HG02884 (cell line): Measurements from ENCODE around the gene MED27.
"Not testable (repeated sequence)": the region's sequence is repeated elsewhere in the genome, so short reads cannot be mapped to it uniquely, and the experiment has no call there.

Source experiments
- ATAC-seq: cut with Tn5 transposase; IDR thresholded peaks from one replicate; pipeline ENCODE4 v1.9.1; 2021; ENCODE audit warnings: mild to moderate bottlenecking, moderate library complexity; ENCODE audit not compliant: unreplicated experiment

The MED27 gene

DNA sequence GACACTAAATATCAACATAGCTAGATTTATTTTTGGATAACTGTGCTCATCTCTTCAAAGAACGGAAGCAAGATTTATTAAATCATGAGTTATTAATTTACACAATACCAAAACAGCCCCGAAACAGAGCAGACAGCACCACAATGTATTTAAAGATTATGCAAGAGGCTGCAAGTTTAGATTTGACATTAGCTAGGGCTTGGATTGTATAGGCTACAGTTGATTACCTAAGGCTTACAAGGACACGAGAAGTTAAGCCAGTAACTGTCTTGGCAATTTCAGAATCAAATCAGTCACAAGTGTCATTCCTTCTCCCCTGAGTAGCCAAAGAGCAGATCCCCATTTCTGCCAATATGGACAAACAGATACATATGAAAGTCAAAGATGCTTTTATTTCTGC is 152.6 kb downstream of the MED27 start:
- ATAC-seq, result no peak

DNA sequence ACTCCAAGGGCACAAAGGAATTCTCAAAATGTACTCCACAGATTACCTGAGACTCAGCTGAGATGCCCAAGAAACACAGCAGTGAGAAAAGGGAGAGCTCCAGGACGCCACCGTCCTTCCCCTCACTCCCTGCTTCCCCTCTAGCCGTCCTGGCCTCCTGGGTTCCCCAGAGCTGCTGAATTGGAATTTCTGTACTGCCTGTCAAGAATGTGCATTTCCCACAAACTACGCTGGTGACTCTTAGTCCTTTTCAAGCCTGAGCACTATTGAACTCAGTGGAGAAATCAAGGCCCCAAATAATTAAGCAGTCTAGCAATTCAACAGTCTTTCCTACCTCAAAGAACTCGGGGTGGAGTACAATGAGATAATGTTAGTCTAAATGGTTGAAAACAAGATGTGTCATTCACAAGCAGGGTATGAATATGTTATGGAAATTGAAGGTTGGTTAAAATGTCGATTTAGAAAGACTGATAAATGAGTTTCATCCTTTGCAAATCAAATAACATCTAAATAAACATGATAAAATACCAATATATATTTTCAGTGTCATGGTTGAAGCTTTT is 153.2 kb downstream of the MED27 start:
- no peak for ATAC-seq

DNA sequence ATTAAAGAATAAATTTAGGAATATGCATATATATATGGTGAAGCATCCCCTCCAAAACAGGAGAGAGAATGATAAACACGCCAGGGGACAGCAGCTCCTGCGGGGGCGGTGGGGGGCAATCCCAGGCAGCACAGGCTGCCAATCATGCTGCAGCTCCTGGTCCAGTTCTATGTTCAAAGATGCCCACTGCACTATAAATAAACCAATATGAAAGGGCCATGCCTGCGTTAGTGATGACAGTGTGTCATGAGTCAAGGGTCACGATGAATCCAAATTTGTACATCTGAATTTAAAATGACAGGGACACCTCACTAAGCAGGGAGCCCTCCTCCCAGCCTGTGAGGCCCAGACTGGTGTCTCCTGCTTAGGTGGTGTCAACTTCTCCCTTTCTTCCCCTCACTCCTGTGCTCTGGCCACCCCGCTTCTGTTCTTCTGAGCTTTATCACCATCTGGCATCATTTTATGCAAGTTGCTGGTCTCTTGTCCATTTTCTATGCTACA is 153.9 kb downstream of the MED27 start:
- no peak for ATAC-seq

DNA sequence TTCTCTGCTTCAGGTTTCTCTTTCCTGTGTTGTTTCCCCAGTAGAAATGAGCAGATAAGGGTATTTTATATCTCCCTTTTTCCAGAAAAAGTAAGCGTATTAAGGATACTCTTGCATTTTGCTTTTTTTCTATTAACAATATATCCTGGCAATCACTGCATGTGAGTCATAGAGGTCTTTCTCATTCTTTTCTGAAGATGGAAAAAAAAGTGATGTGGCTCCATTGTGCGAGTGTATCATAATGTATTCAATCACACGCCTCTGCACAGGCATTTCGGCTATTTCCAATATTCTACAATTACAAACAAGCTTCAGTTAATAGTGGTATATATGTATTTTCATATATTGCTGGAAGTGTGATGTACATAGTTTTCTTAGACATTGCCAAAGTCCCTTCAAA is 155.9 kb downstream of the MED27 start:
- no peak for ATAC-seq

DNA sequence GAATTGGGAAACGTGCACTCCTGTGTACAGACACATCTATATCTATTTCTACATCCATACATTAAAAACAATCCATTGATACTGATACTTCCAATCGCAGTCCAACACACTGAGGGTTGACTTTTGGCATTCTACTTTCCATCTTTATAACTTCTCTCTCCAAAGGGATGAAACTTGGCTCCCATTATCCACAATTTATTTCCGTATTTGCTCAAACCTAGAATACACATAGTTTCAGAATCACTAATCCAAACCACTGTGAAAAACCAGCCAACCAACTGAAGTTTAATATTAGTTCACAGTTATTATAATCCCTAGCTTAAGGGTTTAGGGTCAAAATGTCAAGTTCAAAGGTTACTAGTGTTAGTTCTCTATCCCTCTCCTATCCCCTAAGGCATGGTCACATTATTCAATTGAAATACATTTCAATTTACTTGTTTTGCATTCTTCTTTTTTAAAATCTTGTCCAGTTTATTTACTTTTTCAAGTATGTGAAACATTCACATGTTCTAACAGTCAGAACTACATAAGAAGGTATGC is 156.5 kb downstream of the MED27 start:
- ATAC-seq, result no peak

DNA sequence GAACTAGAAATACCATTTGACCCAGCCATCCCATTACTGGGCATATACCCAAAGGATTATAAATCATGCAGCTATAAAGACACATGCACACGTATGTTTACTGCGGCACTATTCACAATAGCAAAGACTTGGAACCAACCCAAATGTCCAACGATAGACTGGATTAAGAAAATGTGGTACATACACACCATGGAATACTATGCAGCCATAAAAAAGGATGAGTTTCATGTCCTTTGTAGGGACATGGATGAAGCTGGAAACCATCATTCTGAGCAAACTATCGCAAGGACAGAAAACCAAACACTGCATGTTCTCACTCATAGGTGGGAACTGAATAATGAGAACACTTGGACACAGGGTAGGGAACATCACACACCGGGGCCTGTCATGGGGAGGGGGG is 158.0 kb downstream of the MED27 start:
- ATAC-seq, result not testable (repeated sequence)

DNA sequence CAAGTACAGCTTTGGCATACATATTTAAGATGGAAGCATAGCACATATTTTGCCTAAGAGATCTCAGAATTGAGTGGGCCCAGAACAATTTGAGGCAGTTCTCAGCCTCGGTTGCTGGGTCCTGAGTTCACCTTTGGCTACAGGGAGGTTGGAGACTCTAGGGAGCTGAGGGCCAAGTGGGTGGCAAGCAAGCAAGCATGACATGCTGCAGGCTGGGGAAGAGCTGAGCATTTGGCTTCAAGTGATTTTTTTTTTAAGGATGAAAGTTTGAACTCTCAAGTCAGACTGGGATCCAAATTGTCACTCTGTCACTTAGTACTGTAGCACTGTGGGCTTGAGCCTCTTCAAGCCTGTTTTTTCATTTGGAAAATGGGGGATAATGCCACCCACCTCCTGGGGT is 160.5 kb downstream of the MED27 start:
- no peak for ATAC-seq

DNA sequence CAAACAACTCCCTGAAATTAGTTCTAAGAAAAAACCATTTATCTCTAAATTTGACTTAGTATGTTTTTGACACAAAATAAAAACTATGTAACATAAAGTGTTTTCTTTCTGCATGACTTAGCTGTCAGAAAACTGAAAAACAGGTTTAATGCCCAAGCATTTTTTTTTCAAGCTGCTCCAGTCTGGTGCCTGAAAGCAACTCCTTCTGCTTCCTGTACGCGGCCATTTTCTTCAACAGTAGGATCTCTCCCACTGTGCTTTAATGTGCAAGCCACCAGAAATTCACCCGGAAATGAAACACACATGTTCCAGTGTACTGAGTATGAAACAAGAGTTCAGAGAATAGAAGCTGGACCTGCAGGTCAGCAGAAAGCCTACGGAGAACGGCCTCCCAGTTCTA is 161.2 kb downstream of the MED27 start:
- ATAC-seq, result no peak

DNA sequence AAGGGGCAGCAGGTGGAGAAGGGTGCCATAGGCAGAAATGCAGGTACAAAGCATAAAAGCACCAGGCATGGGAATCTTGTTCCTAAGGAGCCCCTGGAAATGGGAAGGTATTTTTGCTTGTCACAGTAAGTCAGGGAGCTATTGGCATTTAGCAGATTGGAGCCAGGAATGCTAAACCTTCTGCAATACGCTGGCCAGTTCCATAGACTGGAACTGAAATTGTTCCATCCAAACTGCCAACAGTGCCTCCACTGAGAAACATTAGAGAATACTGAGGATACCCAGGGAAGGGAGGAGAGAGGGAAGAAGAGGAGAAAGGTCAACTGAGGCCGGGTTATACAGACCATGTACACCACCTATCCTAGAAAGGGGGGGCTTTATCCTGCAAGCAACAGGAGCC is 162.7 kb downstream of the MED27 start:
- ATAC-seq, result no peak

DNA sequence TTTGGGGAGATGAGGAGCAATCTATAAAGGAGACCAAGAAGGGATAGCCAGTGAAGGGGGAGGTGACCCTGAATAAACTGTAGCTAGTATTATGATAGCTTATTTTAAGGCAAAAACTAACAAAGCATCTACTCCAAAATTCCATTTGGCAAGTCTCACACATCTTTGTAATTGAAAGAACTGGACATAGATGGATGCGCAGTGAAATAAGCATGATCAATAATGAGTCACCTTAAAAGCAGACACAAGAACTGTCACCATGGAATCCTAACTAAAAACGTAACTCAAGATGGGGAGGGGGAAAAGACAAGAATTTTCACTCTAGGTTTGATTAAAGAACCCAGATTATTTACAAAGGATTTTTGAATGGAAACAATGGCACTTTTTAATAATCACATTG is 164.5 kb downstream of the MED27 start:
- no peak for ATAC-seq

DNA sequence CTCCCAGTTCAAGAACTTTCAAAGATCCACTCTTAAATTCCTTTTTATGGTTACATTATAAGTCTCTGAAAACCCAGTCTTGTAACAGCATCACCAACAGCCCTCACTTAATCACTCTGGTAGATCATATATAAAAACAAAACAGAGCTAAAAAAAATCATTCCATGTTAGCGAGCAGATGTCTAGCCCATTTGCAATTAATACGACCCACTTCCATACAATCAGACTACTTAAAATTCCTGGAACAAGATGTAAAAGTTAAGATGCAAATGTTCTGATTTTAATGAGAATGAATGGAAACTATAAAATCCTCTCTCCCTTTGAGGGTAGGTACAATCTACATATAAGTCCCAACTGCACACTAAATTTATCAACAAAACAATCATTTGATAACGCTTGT is 167.0 kb downstream of the MED27 start:
- no peak for ATAC-seq

DNA sequence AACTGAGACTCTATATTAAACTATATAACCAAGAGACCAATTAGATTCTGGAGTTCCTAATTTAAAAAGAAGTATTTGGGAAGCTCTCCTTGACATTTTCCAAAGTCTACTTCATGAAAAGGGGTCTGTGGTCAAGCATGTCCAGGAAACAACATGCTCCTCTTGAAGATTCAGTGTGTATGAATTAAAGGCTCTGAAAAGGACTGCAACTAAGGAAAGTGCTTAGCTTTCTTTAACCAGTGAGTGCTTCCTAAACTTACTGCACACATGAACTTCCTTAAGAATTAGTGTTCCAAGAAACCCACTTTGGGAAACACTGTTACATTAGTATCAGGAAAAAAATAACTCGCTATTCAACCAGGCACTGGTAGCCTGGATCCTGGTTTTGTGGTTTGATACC is 167.6 kb downstream of the MED27 start:
- ATAC-seq, result no peak

DNA sequence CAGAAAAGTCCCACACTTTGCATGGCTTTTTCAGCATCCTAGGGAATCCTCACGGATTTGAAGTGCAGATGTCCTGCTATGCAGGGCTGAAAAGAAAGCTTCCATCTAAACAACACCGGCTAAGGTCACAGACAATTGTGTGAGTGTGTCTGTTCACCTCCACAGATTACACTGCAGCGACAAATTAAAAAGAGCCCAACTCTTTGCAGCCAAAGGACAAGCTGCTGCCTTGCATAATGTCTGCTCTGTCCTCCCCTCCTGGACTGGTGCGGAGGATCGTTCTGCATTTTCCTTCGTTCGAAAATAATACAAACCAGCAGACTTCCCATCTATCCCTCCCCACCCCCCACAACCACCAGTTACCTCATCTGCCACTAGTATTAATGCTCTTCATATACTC is 169.1 kb downstream of the MED27 start:
- ATAC-seq, result no peak

DNA sequence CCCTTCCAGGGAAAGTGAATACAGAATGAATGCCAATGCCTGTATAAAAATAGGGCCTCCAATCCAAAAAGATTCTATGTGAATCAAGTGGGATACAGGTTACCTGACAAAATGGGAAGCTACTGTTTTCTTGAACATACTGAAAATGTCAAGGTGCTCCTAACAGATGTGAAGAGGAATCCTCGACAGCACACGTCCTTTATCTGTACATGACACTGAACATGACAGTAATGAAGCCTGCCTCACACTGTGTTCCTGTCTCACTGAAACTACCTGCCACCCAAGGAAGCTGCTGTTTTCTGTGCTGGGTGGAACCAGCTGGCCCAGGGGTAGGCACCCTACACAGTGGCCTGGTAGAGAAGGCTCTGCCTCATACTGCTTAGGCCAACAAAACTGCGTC is 174.5 kb downstream of the MED27 start:
- ATAC-seq, result no peak

DNA sequence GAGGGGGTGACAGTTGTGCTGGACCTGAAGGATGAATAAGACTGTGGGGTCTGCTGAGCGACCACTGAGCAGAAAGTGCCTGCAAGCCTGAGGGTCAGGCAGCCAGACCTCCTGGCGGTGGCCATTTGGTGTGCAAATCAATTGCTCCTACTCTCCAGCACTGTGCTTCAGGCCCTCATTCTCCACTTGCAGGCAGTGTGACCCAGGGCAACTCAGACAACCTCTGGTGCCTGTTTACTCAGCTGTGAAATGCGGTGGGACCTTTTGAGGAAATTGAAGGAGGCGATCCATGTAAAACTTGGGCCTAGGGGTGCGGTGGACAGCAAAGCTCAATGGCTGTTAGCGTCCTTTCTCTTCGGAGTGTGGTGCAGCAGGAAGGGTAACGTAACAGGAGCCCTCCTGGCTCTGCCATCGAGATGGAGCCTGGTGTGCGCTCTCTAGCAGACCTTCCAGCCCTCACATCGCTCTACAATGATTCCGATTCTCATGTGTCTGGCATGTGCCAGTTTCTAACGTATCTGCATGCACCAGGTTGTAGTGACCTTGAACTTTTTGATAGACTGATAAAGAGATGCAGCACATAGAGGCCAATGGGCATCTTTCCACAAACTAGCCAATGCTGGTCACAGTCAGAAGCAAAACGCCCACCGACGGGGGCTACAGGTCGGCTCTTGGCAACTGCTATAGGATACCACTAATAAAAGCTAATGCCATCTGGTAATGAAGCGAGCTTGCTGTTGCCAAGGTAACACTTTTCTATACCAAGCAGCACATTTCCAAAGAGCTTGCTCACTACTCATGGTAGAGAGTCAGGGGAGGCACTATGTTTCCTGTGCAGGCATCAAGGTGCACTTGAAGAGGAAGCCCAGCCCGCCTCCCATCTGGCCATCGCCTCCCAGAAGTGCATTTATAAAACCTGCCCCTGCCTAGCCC is 180.1 kb downstream of the MED27 start:
- ATAC-seq, result no peak

DNA sequence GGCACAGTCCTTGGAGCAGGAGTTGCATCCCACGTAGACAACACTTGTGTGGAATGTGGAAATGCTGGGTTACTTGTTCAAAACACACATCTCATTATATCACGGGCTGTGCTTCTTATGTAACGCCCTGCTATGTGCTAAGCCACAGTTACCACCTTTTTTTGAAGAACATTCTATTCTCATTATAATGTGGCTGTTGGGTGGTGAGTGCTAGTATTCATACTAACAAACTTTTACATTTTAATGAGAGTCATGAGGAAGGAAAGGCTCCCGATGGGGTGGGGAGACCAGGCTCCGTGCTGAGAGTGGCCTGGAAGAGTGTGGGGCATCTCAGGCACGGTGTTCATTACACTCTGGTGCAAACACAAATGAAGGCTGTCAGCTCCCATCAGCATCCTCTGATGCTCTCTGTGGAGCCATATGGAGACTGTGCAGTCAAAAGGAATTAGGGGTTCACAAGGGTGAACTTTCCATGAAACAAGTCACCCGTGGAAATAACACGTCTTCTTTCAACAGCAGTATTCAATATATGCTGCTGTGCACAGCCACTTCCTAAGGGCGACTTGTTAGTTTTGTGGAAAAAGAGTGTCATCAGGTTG is 186.7 kb downstream of the MED27 start:
- no peak for ATAC-seq

DNA sequence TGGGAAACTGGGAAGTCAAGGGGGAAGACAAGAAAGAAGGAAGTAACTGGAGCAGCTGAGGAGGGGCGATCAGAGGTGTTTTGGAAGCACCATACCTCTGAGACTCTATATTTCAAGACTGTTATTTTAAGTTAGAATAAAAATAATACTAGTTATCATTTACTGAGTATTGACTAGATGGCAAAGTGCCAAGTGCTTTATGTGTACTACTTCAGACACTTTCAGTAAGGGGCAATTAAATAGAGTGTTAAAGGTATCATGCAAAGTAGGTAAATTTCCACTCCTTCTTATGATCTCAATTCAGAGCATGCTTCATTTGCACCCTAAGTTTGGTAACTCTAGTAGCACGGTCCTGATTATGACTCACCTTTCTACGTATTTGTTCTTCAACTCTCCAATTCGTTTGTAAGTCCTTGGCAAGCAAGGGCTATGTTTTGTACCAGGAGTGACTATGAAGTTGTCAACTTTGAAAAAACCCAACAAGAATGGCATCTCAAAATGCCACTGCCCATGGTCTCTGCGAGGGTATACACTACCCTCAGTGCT is 187.4 kb downstream of the MED27 start:
- no peak for ATAC-seq

DNA sequence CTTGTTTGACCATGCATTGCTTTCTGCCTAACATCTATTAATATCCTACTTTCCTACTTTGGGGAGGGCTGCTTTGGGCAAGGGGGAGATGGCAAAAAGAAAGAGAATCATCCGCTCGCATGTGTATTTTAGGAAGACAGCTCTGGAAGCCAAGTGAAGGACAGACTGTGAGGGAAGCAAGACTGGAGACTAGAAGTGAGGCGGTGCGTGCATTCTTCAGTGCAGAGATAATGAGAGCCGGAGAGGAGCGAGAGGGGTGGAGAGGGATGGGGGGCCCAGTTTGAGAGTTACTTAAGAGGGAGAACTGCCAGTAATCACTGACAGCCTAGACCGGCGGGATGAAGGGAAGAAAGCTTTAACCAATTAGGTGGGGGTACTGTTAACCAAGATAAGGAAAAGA is 188.1 kb downstream of the MED27 start:
- ATAC-seq, result no peak

DNA sequence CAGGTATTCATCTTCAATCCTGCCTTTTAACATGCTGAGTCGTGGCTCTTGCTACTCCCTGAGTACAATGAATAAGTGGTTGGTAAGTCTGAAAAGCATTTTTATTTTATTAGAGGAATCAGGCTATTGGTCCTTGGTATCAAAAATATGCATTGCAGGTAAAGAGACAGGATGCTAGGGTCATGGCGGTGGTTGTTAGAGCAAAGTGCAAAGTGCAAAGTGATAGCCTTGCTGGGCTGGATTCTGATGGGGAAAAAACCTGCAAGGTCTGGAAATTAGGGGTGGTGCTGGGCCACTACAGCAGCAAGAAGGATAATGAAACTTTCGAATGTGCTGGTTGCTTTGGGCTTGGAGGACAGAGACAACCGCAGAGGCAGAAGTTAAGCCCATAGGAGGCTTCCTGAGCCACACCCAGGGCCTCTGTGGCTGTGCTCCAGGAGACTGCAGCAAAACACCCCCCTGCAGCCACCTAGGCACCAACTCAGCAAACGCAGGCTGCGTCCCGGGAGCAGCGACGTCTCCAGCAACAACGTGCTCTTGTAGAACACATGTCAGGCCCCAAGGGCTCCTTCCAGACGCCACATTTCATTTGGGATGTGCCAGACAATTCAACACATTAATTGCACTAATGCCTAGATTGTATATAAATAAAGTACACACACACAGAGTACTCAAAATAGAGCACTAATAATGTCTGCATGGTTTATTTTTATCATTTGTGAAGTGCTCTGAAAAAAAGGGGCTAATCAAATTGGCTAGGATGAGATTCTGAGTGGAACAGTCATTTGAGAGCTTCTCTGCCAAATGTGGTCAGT is 190.0 kb downstream of the MED27 start:
- ATAC-seq, result no peak

DNA sequence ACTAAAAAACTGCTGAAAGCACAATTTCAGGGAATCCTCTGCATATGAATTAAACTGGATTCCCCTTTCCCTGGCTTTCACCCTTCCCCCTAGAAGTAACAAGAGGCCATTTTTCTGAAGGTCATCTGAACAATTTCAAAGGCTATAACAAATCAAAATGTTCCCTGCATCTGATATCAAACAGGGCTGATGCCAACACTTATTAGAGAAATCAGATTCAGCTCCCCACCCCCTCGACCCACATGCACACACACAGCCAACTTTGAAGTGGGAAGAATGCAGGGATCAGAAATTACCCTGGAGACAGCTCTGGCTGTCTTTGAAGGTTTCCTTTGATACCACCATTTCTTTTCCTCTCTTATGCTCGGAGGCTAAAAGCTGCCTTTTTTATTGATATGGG is 190.7 kb downstream of the MED27 start:
- no peak for ATAC-seq

DNA sequence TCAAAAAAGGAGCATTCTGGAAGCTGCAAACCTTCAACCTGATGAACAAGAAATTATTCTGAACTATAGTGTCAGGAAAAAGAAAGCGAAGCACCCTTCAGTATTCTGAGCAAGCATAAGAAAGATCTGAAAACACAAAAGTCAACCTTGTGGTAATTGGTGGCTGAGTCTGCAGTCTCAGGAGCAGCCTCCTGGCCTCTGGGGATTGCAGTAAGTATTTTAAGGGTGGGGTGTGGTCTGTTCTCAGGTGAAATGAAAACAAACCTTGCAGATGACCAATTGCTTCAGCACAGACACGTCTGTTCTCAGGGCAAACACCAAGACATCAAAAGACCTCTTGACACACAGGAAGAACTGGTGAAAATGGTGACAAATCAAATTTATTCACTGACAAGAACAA is 192.0 kb downstream of the MED27 start:
- ATAC-seq, result no peak
